HUES48 (cell line): ENCODE measurements around the gene CDCA7.
"Not testable (repeated sequence)": the region's sequence is repeated elsewhere in the genome, so short reads cannot be mapped to it uniquely, and the experiment has no call there.

Experiments used
- H3K27ac ChIP-seq: one replicate; pipeline ENCODE4 v1.7.0; 2013; ENCODE audit warnings: low read depth, low read length, inconsistent platforms
- H3K27me3 ChIP-seq: 2 replicates; pipeline ENCODE4 v1.6.1; 2013; ENCODE audit warnings: mild to moderate bottlenecking, low read length; ENCODE audit not compliant: control insufficient read depth, insufficient read depth
- H3K36me3 ChIP-seq: 2 replicates; pipeline ENCODE4 v1.6.1; 2013; ENCODE audit warnings: low read length; ENCODE audit not compliant: control insufficient read depth, insufficient read depth
- H3K4me1 ChIP-seq: 2 replicates; pipeline ENCODE4 v1.6.1; 2013; ENCODE audit warnings: mild to moderate bottlenecking, low read length; ENCODE audit not compliant: control insufficient read depth, insufficient read depth
- H3K4me3 ChIP-seq: 2 replicates; pipeline ENCODE4 v1.5.1; 2013; ENCODE audit warnings: mild to moderate bottlenecking, low read depth, low read length
- H3K9ac ChIP-seq: 2 replicates; pipeline ENCODE4 v1.6.1; 2013; ENCODE audit warnings: mild to moderate bottlenecking, low read depth, low read length, moderate library complexity
- H3K9me3 ChIP-seq: 2 replicates; pipeline ENCODE4 v1.6.1; 2013; ENCODE audit warnings: low read length; ENCODE audit not compliant: control insufficient read depth, insufficient read depth

The CDCA7 gene

DNA sequence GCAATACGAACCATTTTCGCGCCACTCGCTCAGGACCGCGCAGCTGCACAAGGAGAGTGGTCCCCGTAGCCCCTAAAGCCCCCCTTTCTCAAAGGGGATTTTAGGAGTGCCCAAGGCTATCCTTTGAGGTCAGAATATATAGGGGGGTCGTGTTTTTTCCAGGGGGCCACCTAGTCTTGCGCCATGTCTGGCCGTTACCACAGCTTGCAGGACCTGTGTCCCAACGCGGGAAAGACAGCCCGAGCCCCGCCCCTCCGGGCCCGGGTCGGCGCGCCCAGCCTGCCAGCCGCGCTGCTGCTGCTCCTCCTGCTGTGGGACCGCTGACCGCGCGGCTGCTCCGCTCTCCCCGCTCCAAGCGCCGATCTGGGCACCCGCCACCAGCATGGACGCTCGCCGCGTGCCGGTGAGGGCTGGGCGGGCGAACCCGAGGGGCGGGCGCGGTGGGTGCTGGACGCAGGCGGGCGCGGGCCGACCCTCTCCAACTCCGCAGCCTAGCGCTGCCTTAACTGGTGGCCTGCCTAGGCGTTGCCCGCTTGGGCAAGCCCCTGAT, at the start of gene CDCA7:
TSS of gene CDCA7 (plus strand) at position 291 of the 550 bp plus-strand sequence. CDS start at position 383, 92 bp downstream.
- Histone ChIP-seq H3K9me3 (no peaks in the 10 kb centered on the region; the same call in 1 of the 2 replicates), H3K36me3 (peaks cover 24% of the 10 kb centered on the region), H3K4me3 (peak within 1 kb of the TSS; percentile 87), H3K27me3 (no peaks in the 10 kb centered on the region), H3K9ac (peak within 1 kb of the TSS; percentile 100), H3K27ac (peak within 1 kb of the TSS; percentile 94), H3K4me1 (peaks cover 37% of the 10 kb centered on the region)

DNA sequence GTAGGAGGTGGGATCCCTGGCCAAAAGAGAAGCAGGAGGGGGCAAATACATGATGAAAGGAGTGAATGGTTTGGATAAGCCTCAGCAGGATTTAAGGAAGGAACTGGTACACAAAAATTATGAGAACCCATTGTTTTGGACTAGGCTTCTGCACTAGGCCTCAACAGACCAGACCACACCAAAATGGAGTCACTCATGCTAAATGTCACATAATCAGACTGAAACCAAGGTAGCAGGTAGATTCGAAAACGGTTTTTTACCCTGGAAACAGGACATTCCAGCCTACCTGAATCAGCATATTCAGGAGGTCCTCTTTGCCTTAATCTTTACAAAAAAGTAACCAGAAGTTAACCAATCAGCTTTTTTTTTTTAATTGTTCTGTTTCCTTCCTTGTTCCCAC, 49.4 kb upstream of the CDCA7 start:
- Histone ChIP-seq H3K27me3 (no peaks in the 10 kb centered on the region), H3K9me3 (peaks cover 3% of the 10 kb centered on the region; the same call in 1 of the 2 replicates), H3K27ac (no peak overlapping the region), H3K4me1 (peaks cover 28% of the 10 kb centered on the region), H3K4me3 (no peak overlapping the region), H3K36me3 (no peaks in the 10 kb centered on the region), H3K9ac (no peak overlapping the region)

DNA sequence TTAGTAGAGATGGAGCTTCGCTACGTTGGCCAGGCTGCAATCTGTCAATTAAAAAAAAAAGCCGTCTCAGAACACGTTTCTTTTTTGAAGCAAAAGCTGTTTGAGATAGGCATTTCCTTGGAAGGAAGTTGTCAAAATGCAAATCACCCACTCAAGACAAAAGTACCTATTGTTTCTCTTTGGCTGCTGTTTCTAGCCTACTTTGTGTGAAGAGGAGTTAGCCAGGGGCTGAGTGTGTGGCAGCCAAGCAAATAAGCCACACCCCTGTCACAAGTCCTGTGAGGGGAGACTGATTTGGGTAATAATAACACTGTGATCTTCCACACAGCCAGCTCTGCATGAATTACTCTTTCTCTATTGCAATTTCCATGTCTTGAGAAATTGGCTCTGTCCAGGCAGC, 47.4 kb upstream of the CDCA7 start:
- no peak overlapping the region for H3K9ac ChIP-seq
- H3K27me3 ChIP-seq, result no peaks in the 10 kb centered on the region
- H3K4me3 ChIP-seq, result no peak overlapping the region
- H3K4me1 ChIP-seq, result peaks cover 28% of the 10 kb centered on the region
- H3K36me3 ChIP-seq, result no peaks in the 10 kb centered on the region
- no peaks in the 10 kb centered on the region for H3K9me3 ChIP-seq
- peak overlapping the region; percentile 20 for H3K27ac ChIP-seq

DNA sequence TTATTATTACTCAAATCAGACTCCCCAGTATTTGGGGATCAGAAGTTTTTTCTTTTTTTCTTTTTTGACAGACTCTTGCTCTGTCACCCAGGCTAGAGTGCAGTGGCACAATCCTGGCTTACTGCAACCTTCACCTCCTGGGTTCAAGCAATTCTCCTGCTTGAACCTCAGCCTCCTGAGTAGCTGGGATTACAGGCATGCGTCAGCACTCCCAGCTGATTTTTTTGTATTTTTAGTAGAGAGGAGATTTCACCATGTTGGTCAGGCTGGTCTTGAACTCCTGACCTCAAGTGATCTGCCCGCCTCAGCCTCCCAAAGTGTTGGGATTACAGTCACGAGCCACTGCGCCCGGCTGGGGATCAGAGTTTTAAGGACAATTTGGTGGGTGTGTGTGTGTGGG, 45.3 kb upstream of the CDCA7 start:
- H3K4me1 ChIP-seq, result peaks cover 28% of the 10 kb centered on the region
- H3K9me3 ChIP-seq, H3K4me3 ChIP-seq, H3K27me3 ChIP-seq, H3K27ac ChIP-seq, H3K9ac ChIP-seq, H3K36me3 ChIP-seq: not testable (repeated sequence)

DNA sequence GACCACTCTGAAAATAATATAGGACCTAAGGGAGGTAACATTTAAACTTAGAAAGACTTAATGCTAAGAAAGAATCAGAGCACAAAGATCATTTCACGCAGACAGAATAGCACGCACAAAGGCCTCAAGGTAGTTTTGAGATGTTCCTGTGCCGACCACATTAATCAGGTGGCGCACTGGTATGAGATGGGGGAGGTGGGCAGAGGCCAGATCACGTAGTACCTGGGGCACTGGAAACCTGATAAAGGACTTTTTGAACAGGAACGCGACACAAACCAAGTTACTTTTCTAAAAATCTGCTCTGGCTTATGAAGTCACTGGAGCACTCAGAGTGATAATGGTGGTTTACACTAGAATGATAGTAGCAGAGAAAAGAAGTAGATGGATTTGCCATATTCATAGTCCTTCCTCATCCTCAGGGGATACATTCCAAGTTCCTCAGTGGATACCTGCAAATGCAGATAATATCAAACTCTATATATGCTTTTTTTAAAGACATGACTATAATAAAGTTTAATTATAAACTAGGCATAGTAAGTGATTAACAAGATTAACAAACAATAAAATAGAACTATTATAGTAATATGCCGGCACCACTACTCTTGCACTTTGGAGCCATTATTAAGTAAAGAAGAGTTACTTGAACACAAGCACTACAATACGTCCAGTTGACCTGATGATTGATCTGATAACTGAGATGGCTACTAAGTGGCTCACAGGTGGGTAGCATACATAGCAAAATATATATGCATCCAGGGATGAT, 42.6 kb upstream of the CDCA7 start:
- Histone ChIP-seq H3K9me3 (no peaks in the 10 kb centered on the region), H3K4me1 (peaks cover 6% of the 10 kb centered on the region), H3K36me3 (no peaks in the 10 kb centered on the region), H3K27ac (no peak overlapping the region), H3K27me3 (no peaks in the 10 kb centered on the region), H3K4me3 (no peak overlapping the region), H3K9ac (no peak overlapping the region)

DNA sequence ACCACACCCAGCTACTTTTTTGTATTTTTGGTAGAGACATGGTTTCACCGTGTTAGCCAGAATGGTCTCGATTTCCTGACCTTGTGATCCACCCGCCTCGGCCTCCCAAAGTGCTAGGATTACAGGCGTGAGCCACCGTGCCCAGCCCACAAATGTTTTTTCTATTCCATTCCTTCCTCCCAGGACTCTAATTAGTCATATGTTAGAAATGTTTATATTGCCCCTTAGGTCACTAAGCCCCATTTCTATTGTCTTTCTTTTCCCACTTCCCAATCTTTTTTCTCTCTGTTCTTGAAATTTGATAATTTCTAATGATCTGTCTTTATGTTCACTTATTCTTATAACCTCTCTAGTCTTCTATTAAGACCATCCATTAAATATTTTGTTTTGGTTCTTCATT, 31.3 kb upstream of the CDCA7 start:
- no peaks in the 10 kb centered on the region for H3K36me3 ChIP-seq
- no peak overlapping the region for H3K27ac ChIP-seq
- no peaks in the 10 kb centered on the region for H3K27me3 ChIP-seq
- peaks cover 2% of the 10 kb centered on the region; the same call in 1 of the 2 replicates for H3K9me3 ChIP-seq
- no peak overlapping the region for H3K4me3 ChIP-seq
- H3K9ac ChIP-seq, result no peak overlapping the region
- no peaks in the 10 kb centered on the region for H3K4me1 ChIP-seq

DNA sequence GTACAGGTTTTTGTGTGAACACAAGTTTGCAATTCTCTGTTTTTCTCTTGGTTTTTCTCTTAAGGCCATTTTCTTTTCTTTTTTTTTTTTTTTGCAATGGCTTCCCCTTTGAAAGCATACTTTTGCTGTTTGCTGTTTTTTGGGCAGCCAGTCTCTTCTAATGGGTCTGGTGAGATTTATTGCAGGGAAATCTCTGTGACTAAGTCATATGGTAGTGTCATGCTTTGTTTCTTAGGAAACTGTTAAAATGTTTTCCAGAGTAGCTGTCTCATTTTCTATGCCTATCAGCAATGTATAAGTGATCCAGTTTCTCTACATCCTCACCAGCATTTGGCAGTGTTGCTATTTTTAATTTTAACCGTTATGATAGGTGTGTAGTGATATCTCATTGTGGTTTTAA, 27.9 kb upstream of the CDCA7 start:
- Histone ChIP-seq H3K9me3 (peaks cover 12% of the 10 kb centered on the region; the same call in 1 of the 2 replicates), H3K27ac (no peak overlapping the region), H3K27me3 (no peaks in the 10 kb centered on the region), H3K36me3 (no peaks in the 10 kb centered on the region), H3K4me3 (no peak overlapping the region), H3K9ac (no peak overlapping the region), H3K4me1 (no peaks in the 10 kb centered on the region)

DNA sequence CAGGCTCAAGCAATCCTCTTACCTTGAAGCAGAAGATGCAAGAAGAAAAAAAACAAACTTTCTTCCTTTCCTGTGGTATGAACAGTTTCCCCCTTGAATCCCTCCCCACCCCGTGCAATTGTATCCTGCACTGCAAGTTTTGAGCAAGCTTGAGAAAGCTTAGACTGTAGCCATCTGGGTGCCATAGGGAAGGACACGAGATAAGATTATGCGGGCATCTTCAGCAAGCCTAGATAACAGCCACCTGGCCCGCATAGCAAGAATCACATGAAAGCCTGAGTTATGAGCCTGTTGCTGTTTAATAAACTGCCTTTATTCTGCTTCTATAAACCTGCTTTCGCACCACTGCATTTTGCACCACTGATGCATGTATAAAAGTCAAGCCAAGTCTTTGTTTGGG, 27.3 kb upstream of the CDCA7 start:
- Histone ChIP-seq H3K27ac (no peak overlapping the region), H3K4me3 (no peak overlapping the region), H3K4me1 (no peaks in the 10 kb centered on the region), H3K9me3 (peaks cover 17% of the 10 kb centered on the region; the same call in 1 of the 2 replicates), H3K27me3 (no peaks in the 10 kb centered on the region), H3K36me3 (no peaks in the 10 kb centered on the region), H3K9ac (no peak overlapping the region)

DNA sequence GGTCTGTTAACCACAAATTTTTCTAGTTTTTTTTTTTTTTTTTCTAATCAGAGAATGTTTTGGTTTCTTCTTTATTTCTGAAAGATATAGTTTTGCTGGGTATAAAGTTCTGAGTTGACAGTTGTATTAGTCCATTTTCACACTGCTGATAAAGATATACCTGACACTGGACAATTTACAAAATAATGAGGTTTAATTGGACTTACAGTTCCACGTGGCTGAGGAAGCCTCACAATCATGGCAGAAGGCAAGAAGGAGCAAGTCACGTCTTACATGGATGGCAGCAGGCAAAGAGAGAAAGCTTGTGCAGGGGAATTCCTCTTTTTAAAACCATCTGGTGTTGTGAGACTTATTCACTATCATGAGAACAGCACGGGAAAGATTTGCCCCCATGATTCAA, 21.7 kb upstream of the CDCA7 start:
- H3K27me3 ChIP-seq, H3K36me3 ChIP-seq, H3K27ac ChIP-seq, H3K4me1 ChIP-seq, H3K4me3 ChIP-seq, H3K9ac ChIP-seq: not testable (repeated sequence)
- H3K9me3 ChIP-seq, result peaks cover 23% of the 10 kb centered on the region

DNA sequence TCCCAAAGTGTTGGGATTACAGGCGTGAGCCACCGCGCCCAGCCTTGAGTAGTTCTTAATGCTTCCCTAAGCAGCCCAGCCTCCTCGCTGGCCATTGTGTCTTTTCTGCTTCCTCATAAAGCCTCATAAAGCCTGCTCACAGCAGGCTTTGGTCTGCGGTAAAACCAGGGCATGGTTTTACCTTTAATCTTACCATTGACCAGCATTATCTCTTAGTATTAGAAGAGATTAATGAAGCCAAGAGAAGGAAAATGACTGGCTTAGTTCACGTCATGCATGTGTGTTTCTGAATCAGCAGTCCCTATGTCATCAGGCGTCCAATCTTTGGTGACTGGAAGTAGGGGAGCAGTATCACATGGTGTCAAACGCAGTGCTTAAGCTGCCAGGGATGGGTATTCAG, 14.9 kb upstream of the CDCA7 start:
- H3K4me1 ChIP-seq, result no peaks in the 10 kb centered on the region
- H3K36me3 ChIP-seq, result no peaks in the 10 kb centered on the region
- no peaks in the 10 kb centered on the region for H3K27me3 ChIP-seq
- H3K9me3 ChIP-seq, result no peaks in the 10 kb centered on the region; the same call in 1 of the 2 replicates
- no peak overlapping the region for H3K4me3 ChIP-seq
- no peak overlapping the region for H3K27ac ChIP-seq
- no peak overlapping the region for H3K9ac ChIP-seq

DNA sequence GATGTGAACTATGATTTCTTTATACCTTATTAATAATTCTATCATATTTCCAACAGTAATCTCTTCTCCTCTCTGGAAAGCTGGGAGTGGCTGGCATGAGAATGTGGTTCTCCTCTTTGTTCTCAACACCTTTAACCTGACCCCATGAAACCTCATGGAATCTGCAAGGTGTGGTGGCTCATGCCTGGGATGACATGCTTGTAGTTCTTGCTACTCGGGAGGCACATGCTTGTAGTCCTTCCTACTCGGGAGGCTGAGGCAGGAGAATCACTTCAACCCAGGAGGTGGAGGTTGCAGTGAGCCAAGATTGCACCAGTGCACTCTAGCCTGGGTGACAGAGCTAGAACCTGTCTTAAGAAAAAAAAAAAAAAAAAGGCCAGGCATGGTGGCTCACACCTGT, 10.8 kb upstream of the CDCA7 start:
- Histone ChIP-seq H3K4me3 (no peak overlapping the region), H3K27me3 (no peaks in the 10 kb centered on the region), H3K36me3 (no peaks in the 10 kb centered on the region), H3K4me1 (no peaks in the 10 kb centered on the region), H3K9ac (no peak overlapping the region), H3K9me3 (peaks cover 11% of the 10 kb centered on the region), H3K27ac (no peak overlapping the region)
